HG03378 (cell line): ENCODE results near the gene ZNF585A.
"Not testable (repeated sequence)": the region's sequence is repeated elsewhere in the genome, so short reads cannot be mapped to it uniquely, and the experiment has no call there.

Source experiments
- ATAC-seq: cut with Tn5 transposase; IDR thresholded peaks from one replicate; pipeline ENCODE4 v1.9.1; 2021; ENCODE audit warnings: mild to moderate bottlenecking, moderate library complexity; ENCODE audit not compliant: unreplicated experiment

Gene ZNF585A

GRCh38 chr19:37172368-37173366 is at the start of gene ZNF585A:
Gene ZNF585A (minus strand): TSS chr19:37172695. CDS start chr19:37169910, 2,785 bp downstream.
- peak; percentile 88 for ATAC-seq

DNA sequence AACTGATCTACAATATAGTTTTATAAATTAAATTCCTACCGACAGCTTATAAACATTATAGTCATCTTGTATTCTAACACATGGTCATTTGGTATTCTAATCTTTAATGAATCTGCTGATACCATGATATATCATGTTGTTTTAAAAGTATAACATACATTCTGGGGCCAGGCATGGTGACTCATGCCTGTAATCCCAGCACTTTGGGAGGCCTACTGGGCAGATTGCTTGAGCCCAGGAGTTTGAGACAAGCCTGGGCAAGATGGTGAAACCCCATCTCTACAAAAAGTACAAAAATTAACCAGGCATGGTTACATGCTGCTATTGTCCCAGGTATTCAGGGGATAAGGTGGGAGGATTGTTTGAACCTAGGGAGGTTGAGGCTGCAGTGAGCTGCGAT is 48.6 kb upstream of the ZNF585A start:
- ATAC-seq: no peak

DNA sequence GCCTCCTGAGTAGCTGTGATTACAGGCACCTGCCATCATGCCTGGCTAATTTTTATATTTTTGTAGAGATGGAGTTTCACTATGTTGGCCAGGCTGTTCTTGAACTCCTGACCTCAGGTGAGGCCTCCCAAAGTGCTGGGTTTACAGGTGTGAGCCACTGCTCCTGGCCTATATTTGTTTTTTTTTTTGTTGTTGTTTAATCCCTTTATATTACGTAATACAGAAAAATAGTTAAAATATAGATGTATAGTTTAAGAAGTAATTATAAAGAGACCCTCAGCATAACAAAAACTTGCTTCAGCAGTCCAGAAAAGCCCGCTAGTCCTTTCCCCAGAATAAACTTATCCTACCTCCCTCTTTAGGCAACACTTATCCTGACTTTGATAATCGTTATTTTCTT is 47.9 kb upstream of the ZNF585A start:
- no peak for ATAC-seq

DNA sequence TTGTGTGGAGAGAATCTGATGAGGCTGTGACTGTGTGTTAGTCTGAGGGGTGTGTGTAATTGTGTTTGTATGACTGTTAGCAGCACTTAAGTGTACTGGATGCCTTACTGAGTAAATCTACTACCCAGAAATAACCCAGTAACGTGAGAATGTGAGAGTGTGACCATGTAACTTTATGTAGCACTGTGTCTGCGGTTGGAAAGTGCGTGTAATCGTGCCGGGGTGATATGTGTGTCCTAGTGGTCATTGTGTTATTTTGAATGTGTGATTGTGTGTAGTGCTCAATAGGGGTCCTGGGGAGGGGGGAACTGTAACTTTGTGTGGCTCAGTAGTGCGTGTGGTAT is 46.1 kb upstream of the ZNF585A start:
- ATAC-seq: no peak

DNA sequence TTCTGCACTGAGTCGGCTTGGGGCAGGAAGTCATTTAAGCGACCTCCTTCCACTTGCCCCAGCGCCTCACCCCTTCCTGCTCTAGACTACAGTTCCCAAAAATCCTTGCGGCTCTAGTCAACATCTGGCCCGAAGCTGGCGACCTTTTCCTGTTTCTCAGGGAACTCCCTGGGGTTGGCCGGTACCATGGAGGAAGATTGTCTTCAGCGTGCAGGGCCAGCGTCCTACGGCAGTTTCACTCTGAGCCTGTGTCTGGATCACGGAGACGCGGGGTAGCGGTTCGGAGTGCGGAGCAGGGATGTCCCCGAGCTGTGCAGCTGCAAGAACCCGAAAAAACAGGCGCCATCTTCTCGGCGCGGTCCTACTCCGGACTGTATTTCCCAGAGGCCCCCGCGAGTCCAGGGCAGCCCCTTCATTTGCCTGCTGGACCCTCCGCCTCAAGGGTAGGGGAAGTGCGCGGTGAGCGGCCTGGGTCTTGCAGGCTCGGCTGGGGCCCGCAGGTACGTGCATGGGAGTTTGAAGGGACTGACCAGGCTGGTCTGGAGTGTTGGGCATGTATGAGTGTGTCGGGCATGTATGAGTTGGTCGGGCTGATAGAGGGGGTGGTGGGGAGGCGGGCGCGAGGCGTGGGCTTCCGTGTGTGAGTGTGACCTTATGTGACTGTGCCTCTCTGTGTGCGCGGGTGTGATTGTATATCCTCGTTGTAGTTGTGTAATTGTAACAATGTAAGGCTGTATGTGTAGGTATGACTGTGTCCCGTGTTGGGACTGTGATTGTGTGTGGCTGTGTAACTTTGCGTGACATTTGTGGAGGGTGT is 45.5 kb upstream of the ZNF585A start, which contains the start of gene ZNF383:
TSS of gene ZNF383 (plus strand) at position 440 of the 817 bp plus-strand sequence. CDS start 12,240 bp downstream, outside the sequence.
- peak; percentile 78 for ATAC-seq

GRCh38 chr19:37217480-37217774 is 44.9 kb upstream of the ZNF585A start:
- no peak for ATAC-seq

DNA sequence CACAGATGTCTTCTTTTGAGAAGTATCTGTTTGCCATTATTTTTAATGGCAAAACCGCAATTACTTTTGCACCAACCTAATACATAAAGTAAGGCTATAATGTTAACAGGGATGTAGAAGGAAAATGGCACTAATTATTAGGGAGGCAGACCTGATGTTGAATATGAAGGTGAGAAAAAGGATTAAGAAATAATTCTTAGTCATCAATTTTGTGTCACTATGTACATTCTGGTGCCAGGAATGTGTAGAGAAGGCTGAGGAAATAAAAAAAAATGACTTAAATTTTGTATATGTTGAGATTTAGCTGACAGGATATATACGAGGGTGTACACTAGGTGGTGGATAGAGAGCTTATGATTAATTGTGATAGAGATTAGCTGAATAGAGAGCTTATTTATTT is 25.3 kb upstream of the ZNF585A start:
- ATAC-seq: no peak

DNA sequence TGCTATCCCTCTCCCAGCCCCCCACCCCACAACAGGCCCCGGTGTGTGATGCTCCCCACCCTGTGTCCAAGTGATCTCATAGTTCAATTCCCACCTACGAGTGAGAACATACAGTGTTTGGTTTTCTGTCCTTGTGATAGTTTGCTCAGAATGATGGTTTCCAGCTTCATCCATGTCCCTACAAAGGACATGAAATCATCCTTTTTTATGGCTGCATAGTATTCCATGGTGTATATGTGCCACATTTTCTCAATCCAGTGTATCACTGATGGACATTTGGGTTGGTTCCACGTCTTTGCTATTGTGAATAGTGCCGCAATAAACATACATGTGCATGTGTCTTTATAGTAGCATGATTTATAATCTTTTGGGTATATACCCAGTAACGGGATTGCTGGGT is 24.6 kb upstream of the ZNF585A start:
- ATAC-seq: not testable (repeated sequence)

- ATAC-seq: not testable (repeated sequence)
These were observed 22.8 kb upstream of the ZNF585A start for GRCh38 chr19:37195248-37195647.

DNA sequence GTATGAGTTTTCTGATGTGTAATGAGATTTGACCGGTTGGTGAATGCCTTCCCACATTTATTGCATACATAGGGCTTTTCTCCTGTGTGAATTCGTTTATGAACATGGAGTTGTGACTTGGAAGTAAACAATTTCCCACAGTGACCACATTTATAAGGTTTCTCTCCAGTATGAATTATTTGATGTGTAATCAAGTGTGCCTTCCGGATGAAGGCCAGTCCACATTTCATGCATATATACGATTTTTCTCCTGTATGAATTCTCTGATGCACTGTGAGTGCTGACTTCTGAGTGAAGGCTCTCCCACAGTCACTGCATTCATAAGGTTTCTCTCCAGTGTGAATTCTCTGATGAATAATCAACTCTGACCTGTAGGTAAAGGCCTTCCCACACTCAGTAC is 13.6 kb upstream of the ZNF585A start:
- ATAC-seq: not testable (repeated sequence)

GRCh38 chr19:37165635-37166034 is 6.9 kb downstream of the ZNF585A start:
- ATAC-seq: no peak

GRCh38 chr19:37160153-37160552 is 12.3 kb downstream of the ZNF585A start:
- no peak for ATAC-seq

DNA sequence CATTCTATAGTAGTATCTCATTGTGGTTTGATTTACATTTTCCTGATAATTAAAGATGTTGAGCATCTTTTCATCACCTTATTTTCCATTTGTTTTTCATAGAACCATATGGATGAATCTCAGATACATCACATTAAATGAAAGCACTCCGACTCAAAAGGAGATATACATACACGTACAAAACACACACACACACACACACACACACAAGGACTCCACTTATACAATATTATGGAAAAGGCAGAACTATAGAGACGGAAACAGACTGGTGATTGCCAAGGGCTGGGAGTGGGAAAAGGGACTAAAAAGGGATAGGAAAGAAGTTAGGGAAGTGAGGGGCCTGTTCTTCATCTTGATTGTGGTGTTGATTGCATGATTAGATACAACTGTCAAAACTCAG is 24.3 kb downstream of the ZNF585A start:
- ATAC-seq: no peak

- no peak for ATAC-seq
These were observed 36.4 kb downstream of the ZNF585A start for GRCh38 chr19:37136111-37136510.

GRCh38 chr19:37128821-37129177 is 43.7 kb downstream of the ZNF585A start:
- no peak for ATAC-seq

DNA sequence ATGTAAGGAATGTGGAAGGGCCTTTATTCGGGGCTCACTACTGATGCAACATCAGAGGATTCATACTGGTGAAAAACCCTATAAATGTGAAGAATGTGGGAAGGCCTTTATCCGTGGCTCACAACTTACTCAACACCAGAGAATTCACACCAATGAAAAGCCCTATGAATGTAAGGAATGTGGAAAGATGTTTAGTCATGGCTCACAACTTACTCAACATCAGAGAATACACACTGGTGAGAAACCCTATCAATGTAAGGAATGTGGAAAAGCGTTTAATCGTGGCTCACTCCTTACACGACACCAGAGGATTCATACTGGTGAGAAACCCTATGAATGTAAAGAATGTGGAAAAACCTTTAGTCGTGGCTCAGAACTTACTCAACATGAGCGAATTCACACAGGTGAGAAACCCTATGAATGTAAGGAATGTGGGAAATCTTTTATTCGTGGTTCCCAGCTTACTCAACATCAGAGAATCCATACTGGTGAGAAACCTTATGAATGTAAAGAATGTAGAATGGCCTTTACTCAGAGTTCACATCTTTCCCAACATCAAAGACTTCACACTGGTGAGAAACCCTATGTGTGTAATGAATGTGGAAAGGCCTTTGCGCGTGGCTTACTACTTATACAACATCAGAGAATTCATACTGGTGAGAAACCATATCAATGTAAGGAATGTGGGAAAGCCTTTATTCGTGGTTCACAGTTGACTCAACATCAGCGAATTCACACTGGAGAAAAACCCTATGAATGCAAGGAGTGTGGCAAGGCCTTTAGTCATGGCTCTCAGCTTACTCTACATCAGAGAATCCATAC is 44.3 kb downstream of the ZNF585A start:
- no peak for ATAC-seq

- ATAC-seq: not testable (repeated sequence)
These were observed 50.4 kb downstream of the ZNF585A start for GRCh38 chr19:37122093-37122492.

GRCh38 chr19:37114001-37114400 is 58.5 kb downstream of the ZNF585A start:
- ATAC-seq: no peak

- ATAC-seq: not testable (repeated sequence)
These were observed 60.7 kb downstream of the ZNF585A start for GRCh38 chr19:37111753-37112152.

- ATAC-seq: not testable (repeated sequence)
These were observed 68.4 kb downstream of the ZNF585A start for GRCh38 chr19:37104135-37104534.

DNA sequence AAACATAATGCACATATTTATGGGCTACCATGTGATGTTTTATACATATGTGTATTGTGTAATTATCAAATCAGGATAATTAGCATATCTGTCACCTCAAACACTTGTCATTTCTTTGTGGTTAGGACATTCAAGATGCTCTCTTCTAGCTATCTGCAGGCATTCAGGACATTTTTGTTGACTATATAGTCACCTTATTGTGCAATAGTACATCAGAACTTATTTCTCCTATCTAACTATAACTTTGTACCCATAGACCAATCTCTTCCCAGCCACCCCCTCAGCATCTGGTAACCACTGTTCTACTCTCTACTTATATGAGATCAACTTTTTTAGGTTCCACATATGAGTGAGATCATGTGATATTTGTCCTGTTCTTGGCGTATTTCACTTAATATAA is 73.9 kb downstream of the ZNF585A start:
- ATAC-seq: no peak
